ENCODE measurements around the gene RNF7.
"Not testable (repeated sequence)": the region's sequence is repeated elsewhere in the genome, so short reads cannot be mapped to it uniquely, and the experiment has no call there.

Gene RNF7

GRCh38 chr3:141783632-141784031 is 45.5 kb downstream of the RNF7 start:
- no peak for DNase-seq

GRCh38 chr3:141784096-141784495 is 46.0 kb downstream of the RNF7 start:
- DNase-seq = no peak

GRCh38 chr3:141784531-141784930 is 46.4 kb downstream of the RNF7 start:
- no peak for DNase-seq

GRCh38 chr3:141788149-141788548 is 50.1 kb downstream of the RNF7 start:
- DNase-seq = no peak

GRCh38 chr3:141788750-141789149 is 50.7 kb downstream of the RNF7 start:
- not testable (repeated sequence) for DNase-seq

GRCh38 chr3:141789281-141789680 is 51.2 kb downstream of the RNF7 start:
- DNase-seq = no peak

- DNase-seq = no peak
Observed at GRCh38 chr3:141790171-141790570, 52.1 kb downstream of the RNF7 start.

GRCh38 chr3:141792495-141792894 is 54.4 kb downstream of the RNF7 start:
- no peak for DNase-seq

GRCh38 chr3:141793476-141794260 is 55.6 kb downstream of the RNF7 start:
- DNase-seq = no peak

GRCh38 chr3:141795276-141795675 is 57.2 kb downstream of the RNF7 start:
- DNase-seq = no peak

GRCh38 chr3:141795741-141796080 is 57.6 kb downstream of the RNF7 start:
- DNase-seq = no peak

GRCh38 chr3:141796081-141796888 is 58.2 kb downstream of the RNF7 start:
- no peak for DNase-seq

Data from NCI-H774 (cell line).